CD4-positive, alpha-beta T cell treated with Interleukin-12 subunit alpha and Interleukin-12 subunit beta, for 1 hour (primary cell): ENCODE data around the gene TPX2.
"Not testable (repeated sequence)": the region's sequence is repeated elsewhere in the genome, so short reads cannot be mapped to it uniquely, and the experiment has no call there.

ENCODE experiments used
- DNase-seq: peaks from one replicate; pipeline ENCODE4 v3.0.0-alpha.2; 2020

TPX2 gene

DNA sequence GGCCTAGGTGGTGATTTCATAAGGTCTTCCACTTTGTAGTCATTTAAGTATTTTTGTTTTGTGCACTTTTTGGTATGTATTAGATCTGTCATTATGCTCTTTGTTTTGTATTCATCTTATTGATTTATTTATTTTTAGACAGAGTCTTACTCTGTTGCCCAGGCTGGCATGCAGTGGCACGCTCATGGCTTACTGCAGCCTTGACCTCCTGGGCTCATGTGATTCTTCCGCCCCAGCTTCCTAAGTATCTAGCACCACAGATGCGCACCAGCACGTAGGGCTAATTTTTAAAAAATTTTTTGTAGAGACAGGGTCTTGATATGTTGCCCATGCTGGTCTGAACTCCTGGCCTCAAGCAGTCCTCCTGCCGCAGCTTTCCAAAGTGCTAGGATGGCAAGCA, 30.6 kb downstream of the TPX2 start:
- no peak for DNase-seq

DNA sequence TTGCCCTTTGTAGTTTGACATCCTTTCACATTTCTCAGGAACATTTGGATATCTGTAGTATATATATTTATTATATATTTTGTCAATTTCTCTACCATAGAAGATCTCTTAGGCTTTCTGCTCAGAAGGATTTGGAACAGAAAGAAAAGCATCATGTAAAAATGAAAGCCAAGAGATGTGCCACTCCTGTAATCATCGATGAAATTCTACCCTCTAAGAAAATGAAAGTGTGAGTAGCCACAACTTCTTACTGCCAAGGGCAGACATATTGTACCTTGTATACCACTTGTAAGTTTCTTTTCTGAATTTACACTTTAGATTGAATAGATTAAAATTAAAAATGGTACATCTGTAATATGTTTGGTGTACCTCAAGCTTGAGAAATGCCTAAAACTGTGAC, 31.2 kb downstream of the TPX2 start:
- DNase-seq, result peak; percentile 19

- DNase-seq, result no peak
Measured at GRCh38 chr20:31774408-31774807, 35.3 kb downstream of the TPX2 start.

GRCh38 chr20:31780839-31781238, 41.7 kb downstream of the TPX2 start:
- no peak for DNase-seq

DNA sequence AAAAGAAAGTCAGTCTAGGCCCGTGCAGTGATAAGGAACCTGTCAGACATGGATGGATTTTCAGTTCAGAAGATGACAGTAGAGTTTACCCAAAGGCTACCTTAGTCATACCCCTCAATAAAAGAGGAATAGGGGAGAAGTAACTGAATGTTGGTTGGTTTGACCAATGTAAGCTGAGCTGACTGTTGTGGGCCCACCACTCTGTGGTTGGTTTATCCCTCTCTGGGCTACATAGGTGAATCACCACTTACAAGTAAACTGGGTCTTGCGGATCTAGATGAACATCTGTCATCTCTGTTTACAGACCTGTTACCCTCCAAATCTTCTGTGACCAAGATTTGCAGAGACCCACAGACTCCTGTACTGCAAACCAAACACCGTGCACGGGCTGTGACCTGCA, 42.9 kb downstream of the TPX2 start:
- DNase-seq, result no peak

DNA sequence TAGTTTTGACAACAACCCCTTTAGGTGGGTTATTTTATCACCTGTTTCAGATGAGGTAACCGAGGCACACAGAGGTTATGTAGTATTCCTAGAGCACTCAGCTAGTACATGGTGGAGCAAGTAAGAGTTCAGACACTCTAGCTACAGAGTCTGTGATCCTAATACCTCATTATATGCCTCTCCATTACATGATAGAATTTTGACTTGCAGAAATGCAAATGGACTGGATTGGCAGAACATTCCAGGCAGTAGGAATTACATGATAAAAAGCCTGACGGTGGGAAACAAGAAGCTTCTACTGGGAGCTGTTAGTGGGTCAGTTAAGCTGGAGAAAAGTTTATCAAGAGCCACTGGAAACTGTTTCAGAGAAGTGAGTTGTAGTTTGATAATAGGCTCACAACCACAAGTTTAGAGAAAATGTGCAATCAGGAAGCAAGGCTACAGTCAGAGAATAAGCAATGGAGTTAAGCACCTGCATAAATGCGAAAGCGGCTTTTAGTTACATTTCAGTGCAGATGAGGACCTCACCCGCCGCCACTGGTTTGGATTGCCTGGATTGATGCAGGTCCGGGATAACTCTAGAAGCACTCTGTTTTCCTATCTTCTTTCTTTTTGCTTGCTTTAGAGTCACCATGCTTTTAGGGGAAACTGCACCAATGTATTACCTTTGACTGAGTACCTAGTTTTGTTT, 45.4 kb downstream of the TPX2 start:
- DNase-seq, result no peak

DNA sequence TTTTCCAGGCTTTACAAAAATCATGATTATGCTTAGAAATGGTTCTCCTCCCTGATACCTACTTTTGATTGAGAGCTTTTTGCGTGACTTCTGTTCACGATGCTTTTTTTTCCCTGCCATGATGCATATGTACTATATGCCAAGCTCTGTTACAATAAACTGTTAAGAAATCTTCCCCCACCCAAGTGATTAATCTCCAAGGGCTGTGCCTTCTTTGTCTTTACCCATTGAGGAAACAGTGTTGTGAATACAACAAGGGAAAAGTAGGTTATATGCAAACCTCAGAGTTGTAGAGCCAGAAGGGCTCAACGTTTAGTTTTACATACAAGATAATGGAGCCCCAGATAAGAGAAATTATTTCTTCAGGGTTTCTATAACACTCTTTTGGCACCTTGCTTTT, 46.0 kb downstream of the TPX2 start:
- no peak for DNase-seq

DNA sequence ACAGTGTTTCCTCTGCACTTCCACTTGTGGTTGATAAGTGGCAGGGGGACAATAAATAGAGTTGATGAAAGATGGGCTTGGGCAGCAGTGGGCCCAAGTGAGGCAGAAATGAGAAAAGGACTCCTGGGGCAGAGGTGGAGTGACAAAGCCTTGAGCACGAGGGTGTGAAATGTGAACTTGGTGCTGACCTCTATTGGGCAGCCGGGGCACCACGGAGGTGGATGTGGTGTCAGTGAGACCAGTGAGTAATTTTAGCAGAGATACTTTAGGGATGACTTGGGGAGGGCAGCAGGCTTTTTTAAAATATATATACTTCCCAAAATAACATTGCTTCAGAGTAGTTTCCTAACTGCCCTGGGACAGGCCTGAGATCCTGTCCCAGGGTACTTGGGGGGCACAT, 49.5 kb downstream of the TPX2 start:
- DNase-seq, result no peak

- DNase-seq, result no peak
Measured at GRCh38 chr20:31790401-31790800, 51.3 kb downstream of the TPX2 start.

- no peak for DNase-seq
Measured at GRCh38 chr20:31797364-31797763, 58.3 kb downstream of the TPX2 start.

DNA sequence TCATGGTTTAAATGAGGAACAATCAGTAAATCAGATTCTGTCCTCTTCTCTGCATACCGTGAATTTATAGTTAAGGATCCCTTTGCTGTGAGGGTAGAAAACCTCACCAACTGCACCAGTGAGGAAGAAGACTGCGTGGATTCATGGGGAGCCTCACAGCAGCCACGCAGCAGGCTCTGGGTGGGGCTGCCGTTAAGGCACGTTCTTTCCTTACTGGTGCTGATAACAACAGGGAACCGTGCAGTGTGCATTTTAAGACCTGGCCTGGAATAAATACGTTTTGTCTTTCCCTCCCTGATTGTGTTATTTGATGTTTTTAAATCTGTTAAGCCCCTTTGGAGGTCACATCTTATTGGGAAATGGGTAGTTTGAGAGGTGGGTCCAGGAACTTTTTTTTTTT, 62.4 kb downstream of the TPX2 start:
- DNase-seq, result no peak

- DNase-seq, result no peak
Measured at GRCh38 chr20:31803552-31804291, 64.6 kb downstream of the TPX2 start.

GRCh38 chr20:31806564-31807355, 67.7 kb downstream of the TPX2 start:
- no peak for DNase-seq

DNA sequence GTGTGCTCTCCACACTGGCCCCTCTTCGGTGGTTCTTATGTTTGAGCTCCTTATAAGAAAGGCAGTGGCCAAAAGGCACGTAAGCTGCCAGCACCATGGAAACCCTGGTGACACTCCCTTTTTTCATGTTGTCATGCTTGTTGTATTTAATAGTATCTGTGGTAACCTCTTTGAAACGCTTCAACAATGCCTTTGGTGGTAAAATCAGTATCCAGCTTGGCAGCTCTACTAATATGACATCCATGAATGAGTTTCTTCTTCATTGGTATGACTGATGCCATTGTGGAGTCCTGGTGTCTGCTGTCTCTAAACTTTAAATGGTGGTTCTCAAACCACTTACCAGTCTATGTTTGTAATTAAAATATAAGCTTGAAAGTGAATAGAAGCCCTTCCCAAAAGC, 69.4 kb downstream of the TPX2 start:
- no peak for DNase-seq

GRCh38 chr20:31809661-31810060, 70.6 kb downstream of the TPX2 start:
- DNase-seq, result no peak

DNA sequence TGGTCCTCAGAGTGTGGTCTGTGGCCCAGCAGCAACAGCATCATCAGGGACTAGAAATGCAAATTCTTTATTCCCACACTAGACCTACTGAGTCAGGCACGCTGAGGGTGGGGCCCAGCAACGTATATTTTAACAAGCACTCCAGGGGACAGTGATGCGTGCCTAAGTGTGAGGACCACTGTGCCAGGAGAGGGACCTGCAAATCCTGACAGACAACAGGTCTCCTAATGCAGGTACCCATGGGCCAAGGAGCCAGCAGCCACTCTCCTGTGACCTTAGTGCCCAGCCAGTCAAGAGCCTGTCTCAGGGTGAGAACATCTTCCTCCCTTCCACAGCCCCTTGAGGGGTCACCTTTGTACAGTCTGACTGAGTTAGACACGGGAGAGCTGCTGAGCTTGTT, 72.1 kb downstream of the TPX2 start:
- no peak for DNase-seq

- no peak for DNase-seq
Measured at GRCh38 chr20:31811796-31812728, 73.0 kb downstream of the TPX2 start.

- no peak for DNase-seq
Measured at GRCh38 chr20:31813611-31814010, 74.5 kb downstream of the TPX2 start.

- DNase-seq, result not testable (repeated sequence)
Measured at GRCh38 chr20:31814142-31814541, 75.1 kb downstream of the TPX2 start.

DNA sequence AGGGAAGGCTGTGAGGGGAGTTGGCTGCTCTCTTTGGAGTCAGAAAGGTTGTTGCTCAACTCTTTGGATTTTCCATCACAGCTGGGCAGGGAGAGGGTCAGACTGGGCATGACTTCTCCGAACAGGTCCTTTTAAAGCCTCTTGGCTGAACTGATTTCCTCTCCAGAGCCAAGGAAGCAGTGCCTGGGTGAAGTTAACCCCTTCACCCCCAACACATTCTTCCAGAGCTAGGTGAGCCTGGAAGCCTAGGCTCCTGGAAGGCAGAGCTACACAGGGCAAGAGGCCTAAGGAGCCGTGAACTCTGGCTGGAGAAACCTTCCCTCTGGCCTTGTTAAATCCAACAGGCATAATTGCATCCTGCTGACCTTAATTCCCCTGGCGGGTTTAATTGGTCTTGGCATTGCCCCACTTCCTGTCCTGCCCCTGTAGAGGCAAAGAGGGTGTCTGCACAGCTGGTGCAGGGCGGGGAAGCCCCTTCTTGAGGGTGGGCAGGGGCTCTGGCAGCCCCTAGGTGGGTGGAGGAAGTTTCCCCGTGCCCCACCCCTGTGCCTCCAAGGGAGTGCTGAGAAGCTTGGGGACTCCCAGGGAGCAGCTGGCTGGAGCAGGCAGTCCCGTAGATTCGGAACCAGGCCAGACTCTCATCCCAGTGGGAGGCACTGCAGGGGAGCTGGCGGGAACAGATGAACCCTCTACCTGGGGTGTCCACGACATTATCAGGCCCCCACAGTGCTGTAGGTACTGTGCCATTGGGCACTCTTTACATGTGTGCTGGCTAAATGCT, 76.5 kb downstream of the TPX2 start:
- no peak for DNase-seq

GRCh38 chr20:31816221-31816620, 77.1 kb downstream of the TPX2 start:
- no peak for DNase-seq

GRCh38 chr20:31817461-31817860, 78.4 kb downstream of the TPX2 start:
- no peak for DNase-seq
